HepG2 (cell line): Measurements from ENCODE around the gene TSPAN5.

ENCODE experiments used
- CTCF ChIP-seq: sonication (generic); formaldehyde crosslinking; IDR thresholded peaks from 2 replicates; pipeline ENCODE4 v1.5.0; 2020; ENCODE audit warnings: mild to moderate bottlenecking, missing genetic modification reagents, moderate library complexity
- GPN1 ChIP-seq: sonication (generic); formaldehyde crosslinking; IDR thresholded peaks from 2 replicates; pipeline ENCODE4 v1.5.1; 2020; ENCODE audit warnings: missing genetic modification reagents, borderline replicate concordance
- IRF1 ChIP-seq: sonication (generic); formaldehyde crosslinking; IDR thresholded peaks from 2 replicates; pipeline ENCODE4 v1.4.0; 2020; ENCODE audit warnings: low read depth, mild to moderate bottlenecking, missing genetic modification reagents
- IRF9 ChIP-seq: sonication (generic); formaldehyde crosslinking; IDR thresholded peaks from 2 replicates; pipeline ENCODE4 v1.8.0; 2022; ENCODE audit warnings: missing genetic modification reagents, mild to moderate bottlenecking, borderline replicate concordance
- JUNB ChIP-seq: sonication (generic); formaldehyde crosslinking; IDR thresholded peaks from 2 replicates; pipeline ENCODE4 v1.8.0; 2022; ENCODE audit warnings: missing genetic modification reagents, mild to moderate bottlenecking, borderline replicate concordance
- MAX ChIP-seq: IDR thresholded peaks from 2 replicates; pipeline ENCODE4 v1.6.1; 2012; ENCODE audit warnings: inconsistent platforms
- MEF2D ChIP-seq: sonication (generic); formaldehyde crosslinking; IDR thresholded peaks from 2 replicates; pipeline ENCODE4 v1.5.1; 2020; ENCODE audit warnings: mild to moderate bottlenecking, missing genetic modification reagents
- POLR2AphosphoS5 ChIP-seq: IDR thresholded peaks from 2 replicates; pipeline ENCODE4 v1.6.1; 2012; ENCODE audit warnings: low read depth, low read length
- ZFYVE20 ChIP-seq: sonication (generic); formaldehyde crosslinking; IDR thresholded peaks from 2 replicates; pipeline ENCODE4 v1.8.0; 2023; ENCODE audit warnings: low read depth, mild to moderate bottlenecking, moderate library complexity, missing genetic modification reagents, borderline replicate concordance
- ZNF10 ChIP-seq: sonication (generic); formaldehyde crosslinking; IDR thresholded peaks from 2 replicates; pipeline ENCODE4 v1.4.0; 2020; ENCODE audit warnings: mild to moderate bottlenecking, low read depth, missing genetic modification reagents, borderline replicate concordance
- ZNF280D ChIP-seq: sonication (generic); formaldehyde crosslinking; IDR thresholded peaks from 2 replicates; pipeline ENCODE4 v1.5.1; 2020; ENCODE audit warnings: mild to moderate bottlenecking, missing genetic modification reagents
- ZNF577 ChIP-seq: sonication (generic); formaldehyde crosslinking; IDR thresholded peaks from 2 replicates; pipeline ENCODE4 v1.4.0; 2020; ENCODE audit warnings: mild to moderate bottlenecking, low read depth, missing genetic modification reagents, borderline replicate concordance
- ZSCAN30 ChIP-seq: sonication (generic); formaldehyde crosslinking; IDR thresholded peaks from 2 replicates; pipeline ENCODE4 v1.5.0; 2020; ENCODE audit warnings: mild to moderate bottlenecking, missing genetic modification reagents

- TF ChIP-seq ZFYVE20 (CRISPR knock-in tag) (no peak), JUNB (CRISPR knock-in tag) (no peak), GPN1 (CRISPR knock-in tag) (no peak), MAX (no peak), CTCF (no peak), IRF9 (CRISPR knock-in tag) (no peak), POLR2AphosphoS5 (no peak), ZNF280D (CRISPR knock-in tag) (no peak), MEF2D (CRISPR knock-in tag) (no peak), IRF1 (CRISPR knock-in tag) (no peak), ZSCAN30 (CRISPR knock-in tag) (no peak), ZNF577 (CRISPR knock-in tag) (no peak), ZNF10 (CRISPR knock-in tag) (no peak)
Measured at GRCh38 chr4:98446499-98447375, 211.7 kb downstream of the TSPAN5 start.
